ENCODE data around the gene LIPG.

LIPG gene

GRCh38 chr18:49630246-49630699, 68.4 kb downstream of the LIPG start:
- DNase-seq (ENCODE audit: insufficient read length, low spot score) (no peak), FAIRE-seq (no peak)

GRCh38 chr18:49631146-49631866, 69.4 kb downstream of the LIPG start:
- no peak for DNase-seq (ENCODE audit: insufficient read length, low spot score)
- FAIRE-seq: no peak

- DNase-seq (ENCODE audit: insufficient read length, low spot score) (no peak), FAIRE-seq (no peak)
Observed at GRCh38 chr18:49632588-49632987, 70.7 kb downstream of the LIPG start.

- FAIRE-seq: no peak
Observed at GRCh38 chr18:49638209-49638785, 76.4 kb downstream of the LIPG start.

GRCh38 chr18:49638891-49639557, 77.2 kb downstream of the LIPG start:
- DNase-seq (ENCODE audit: insufficient read length, low spot score): no peak
- FAIRE-seq: no peak

More at GRCh38 chr18:49638209-49638785, 76.4 kb downstream of the LIPG start:
- no peak for DNase-seq (ENCODE audit: insufficient read length, low spot score)

- DNase-seq (ENCODE audit: insufficient read length, low spot score) (no peak), FAIRE-seq (no peak)
Observed at GRCh38 chr18:49639643-49640391, 78.0 kb downstream of the LIPG start.

- DNase-seq (ENCODE audit: insufficient read length, low spot score) (no peak), FAIRE-seq (no peak)
Observed at GRCh38 chr18:49640741-49641140, 78.9 kb downstream of the LIPG start.

- no peak for FAIRE-seq
- no peak for DNase-seq (ENCODE audit: insufficient read length, low spot score)
Observed at GRCh38 chr18:49645196-49645595, 83.3 kb downstream of the LIPG start.

GRCh38 chr18:49645841-49646351, 84.0 kb downstream of the LIPG start:
- DNase-seq (ENCODE audit: insufficient read length, low spot score) (no peak), FAIRE-seq (no peak)

GRCh38 chr18:49646873-49647272, 85.0 kb downstream of the LIPG start:
- no peak for FAIRE-seq
- no peak for DNase-seq (ENCODE audit: insufficient read length, low spot score)

GRCh38 chr18:49647496-49648168, 85.8 kb downstream of the LIPG start:
- DNase-seq (ENCODE audit: insufficient read length, low spot score): no peak
- no peak for FAIRE-seq

- no peak for FAIRE-seq
- DNase-seq (ENCODE audit: insufficient read length, low spot score): no peak
Observed at GRCh38 chr18:49648326-49648725, 86.5 kb downstream of the LIPG start.

All from GM19239 (cell line).